Cardiac muscle cell (in vitro differentiated cells and primary cell): ENCODE data around the gene SERPINB10. TPM values are rescaled to one million over a fixed set of nuclear protein-coding genes. Genes with fewer than 3 reads are reported as not detected.
A peak's percentile ranks its signal among the peaks of the same experiment; 100 is the strongest.

Source experiments
- DNase-seq, 2 donors: peaks; one replicate each; pipeline versions ENCODE4 v3.0.0 to v3.0.0-alpha.2; 2010 to 2017; ENCODE audit warnings: low read depth in 1 of 2, low spot score in 1 of 2
- H3K27ac ChIP-seq: fragments of 200-600 bp; sonication (generic); 2 replicates; pipeline ENCODE4 v1.5.1; 2016
- H3K27me3 ChIP-seq: fragments of 200-600 bp; sonication (generic); 2 replicates; pipeline ENCODE4 v1.6.0; 2016; ENCODE audit warnings: control low read depth
- H3K36me3 ChIP-seq: fragments of 200-600 bp; sonication (generic); 2 replicates; pipeline ENCODE4 v1.5.1; 2016; ENCODE audit warnings: control low read depth
- H3K4me1 ChIP-seq: fragments of 200-600 bp; sonication (generic); 2 replicates; pipeline ENCODE4 v1.8.1; 2017; ENCODE audit warnings: low read depth, mild to moderate bottlenecking, mixed run types
- H3K4me3 ChIP-seq: fragments of 200-600 bp; sonication (generic); 2 replicates; pipeline ENCODE4 v1.5.1; 2016; ENCODE audit warnings: mild to moderate bottlenecking
- H3K9me3 ChIP-seq: fragments of 200-600 bp; sonication (generic); 2 replicates; pipeline ENCODE4 v1.5.1; 2017; ENCODE audit warnings: low read depth, mild to moderate bottlenecking, control low read depth
- polyA plus RNA-seq: library from polyadenylated mRNA; unstranded; fragments of >200 nt; fragmentation: Nextera tagmentation; extraction: Ambion mirVana; gene quantifications from 2 replicates; pipeline ENCODE4 v1.2.1, GENCODE V29; 2016
- total RNA-seq: library from RNA; depleted of rRNA; stranded (reverse); fragments of >200 nt; gene quantifications from 2 replicates; pipeline ENCODE4 v1.2.3, GENCODE V29; 2016
- TF ChIP-seq, protein P1 (sequence below): IDR thresholded peaks from 2 replicates; pipeline ENCODE4 v1.5.1; 2012; ENCODE audit warnings: low read depth, mild to moderate bottlenecking, low read length

SERPINB10 gene
- total and polyA plus RNA-seq, 2 experiments from 2014 or later, result not detected

DNA sequence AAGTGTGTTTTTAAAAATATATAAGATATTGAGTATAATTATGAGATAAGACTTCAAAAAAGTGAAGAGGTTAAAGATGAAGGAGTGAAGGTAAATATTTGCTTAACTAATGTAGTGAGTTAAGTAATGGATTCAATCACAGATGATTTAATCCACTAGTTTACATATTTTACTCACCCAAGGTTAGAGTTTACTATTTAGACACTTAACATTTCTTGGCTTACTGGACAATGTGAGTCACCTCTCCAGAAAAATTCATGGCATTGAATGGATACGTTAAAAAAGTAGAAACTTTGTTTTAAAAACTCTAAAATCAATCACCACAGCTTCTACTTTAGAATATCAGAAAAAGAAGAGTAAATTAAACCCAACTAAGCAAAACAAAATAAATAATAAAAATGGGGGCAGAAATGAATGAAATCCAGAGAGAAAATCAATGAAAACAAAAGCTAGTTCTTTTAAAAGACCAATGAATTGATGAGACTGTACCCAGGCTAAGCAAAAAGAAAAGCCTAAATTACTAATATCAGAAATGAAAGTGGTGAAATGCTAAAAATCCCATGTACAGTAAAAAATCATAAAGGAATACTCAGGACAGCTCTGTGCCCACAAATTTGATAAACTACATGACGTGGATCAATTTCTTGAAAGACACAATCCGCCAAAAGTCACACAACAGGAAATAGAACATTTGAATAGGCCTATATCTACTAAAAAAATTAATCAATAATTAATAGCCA is 39.5 kb downstream of the SERPINB10 start:
- no peaks in the 10 kb centered on the region for H3K9me3 ChIP-seq
- DNase-seq, result no peak
- no peak overlapping the region for H3K27ac ChIP-seq
- peaks cover 29% of the 10 kb centered on the region for H3K27me3 ChIP-seq
- no peaks in the 10 kb centered on the region for H3K36me3 ChIP-seq
- TF ChIP-seq, protein P1, sequence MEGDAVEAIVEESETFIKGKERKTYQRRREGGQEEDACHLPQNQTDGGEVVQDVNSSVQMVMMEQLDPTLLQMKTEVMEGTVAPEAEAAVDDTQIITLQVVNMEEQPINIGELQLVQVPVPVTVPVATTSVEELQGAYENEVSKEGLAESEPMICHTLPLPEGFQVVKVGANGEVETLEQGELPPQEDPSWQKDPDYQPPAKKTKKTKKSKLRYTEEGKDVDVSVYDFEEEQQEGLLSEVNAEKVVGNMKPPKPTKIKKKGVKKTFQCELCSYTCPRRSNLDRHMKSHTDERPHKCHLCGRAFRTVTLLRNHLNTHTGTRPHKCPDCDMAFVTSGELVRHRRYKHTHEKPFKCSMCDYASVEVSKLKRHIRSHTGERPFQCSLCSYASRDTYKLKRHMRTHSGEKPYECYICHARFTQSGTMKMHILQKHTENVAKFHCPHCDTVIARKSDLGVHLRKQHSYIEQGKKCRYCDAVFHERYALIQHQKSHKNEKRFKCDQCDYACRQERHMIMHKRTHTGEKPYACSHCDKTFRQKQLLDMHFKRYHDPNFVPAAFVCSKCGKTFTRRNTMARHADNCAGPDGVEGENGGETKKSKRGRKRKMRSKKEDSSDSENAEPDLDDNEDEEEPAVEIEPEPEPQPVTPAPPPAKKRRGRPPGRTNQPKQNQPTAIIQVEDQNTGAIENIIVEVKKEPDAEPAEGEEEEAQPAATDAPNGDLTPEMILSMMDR, result no peak
- H3K4me3 ChIP-seq, result no peak overlapping the region
- H3K4me1 ChIP-seq, result peaks cover 2% of the 10 kb centered on the region

DNA sequence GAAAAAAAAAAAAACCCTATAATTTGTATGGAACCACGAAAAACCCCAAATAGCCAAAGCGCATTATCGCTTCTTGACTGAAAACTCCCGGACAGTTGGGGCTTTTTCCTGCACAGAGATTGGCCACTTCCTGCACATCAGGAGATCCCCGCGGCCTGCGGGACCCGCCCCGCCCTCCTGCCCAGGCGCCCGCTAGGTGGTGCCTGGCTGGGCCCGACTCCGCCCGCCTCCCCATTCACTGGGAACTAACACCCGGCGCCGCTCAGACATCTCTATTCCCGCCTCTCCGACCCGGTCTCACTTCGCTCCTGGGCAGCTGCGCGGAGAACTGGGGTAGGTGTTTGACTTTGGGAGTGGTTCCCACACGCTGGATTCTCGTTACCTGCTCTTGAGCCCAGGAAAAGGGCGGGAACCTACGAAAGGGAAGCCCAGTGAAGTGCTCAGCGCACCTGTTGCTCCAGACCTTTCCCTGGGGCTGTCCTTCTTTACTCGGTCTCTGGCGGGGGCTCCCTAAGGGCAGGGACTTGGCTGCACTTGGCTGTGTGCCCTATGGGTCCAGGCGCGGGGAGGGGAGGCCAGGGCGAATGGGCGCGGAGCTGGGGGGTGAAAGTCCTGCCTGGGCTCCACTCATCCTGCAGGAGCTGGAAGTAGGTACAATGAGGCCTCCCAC is 41.4 kb downstream of the SERPINB10 start, which contains the start of gene HMSD:
Gene HMSD, plus strand, starts transcription at position 234 of the 670 bp plus-strand sequence. CDS start 4,155 bp downstream, outside the sequence.
- TF ChIP-seq, protein P1, result peak; percentile 57
- Histone ChIP-seq H3K27ac (no peak within 1 kb of the TSS), H3K4me3 (peak within 1 kb of the TSS; percentile 15), H3K27me3 (peaks cover 29% of the 10 kb centered on the region), H3K4me1 (peaks cover 2% of the 10 kb centered on the region), H3K36me3 (no peaks in the 10 kb centered on the region), H3K9me3 (no peaks in the 10 kb centered on the region)
- peak; percentile 47 to 62 for DNase-seq

DNA sequence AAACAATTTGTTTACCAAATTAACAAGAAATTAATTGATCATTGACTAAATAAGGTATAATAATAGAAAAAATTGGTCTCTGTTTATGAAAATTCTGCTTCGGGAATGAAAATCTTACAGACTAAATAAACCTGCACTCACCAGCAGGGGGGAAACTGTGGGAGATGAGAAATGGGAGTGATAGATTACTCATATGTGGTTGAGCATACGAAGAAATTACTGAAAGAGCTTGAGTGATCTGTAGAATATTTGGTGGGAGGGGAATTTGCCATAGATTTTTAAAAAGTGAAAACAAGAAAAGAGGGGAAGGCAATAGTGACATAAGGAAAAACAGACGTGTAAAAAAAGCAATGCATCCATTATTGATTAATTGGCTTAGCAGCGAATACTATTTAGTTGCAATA is 43.5 kb downstream of the SERPINB10 start:
- DNase-seq, result no peak
- Histone ChIP-seq H3K36me3 (no peaks in the 10 kb centered on the region), H3K4me3 (no peak overlapping the region), H3K27me3 (peaks cover 29% of the 10 kb centered on the region), H3K4me1 (peaks cover 2% of the 10 kb centered on the region), H3K27ac (no peak overlapping the region), H3K9me3 (no peaks in the 10 kb centered on the region)
- TF ChIP-seq, protein P1, result peak; percentile 23

DNA sequence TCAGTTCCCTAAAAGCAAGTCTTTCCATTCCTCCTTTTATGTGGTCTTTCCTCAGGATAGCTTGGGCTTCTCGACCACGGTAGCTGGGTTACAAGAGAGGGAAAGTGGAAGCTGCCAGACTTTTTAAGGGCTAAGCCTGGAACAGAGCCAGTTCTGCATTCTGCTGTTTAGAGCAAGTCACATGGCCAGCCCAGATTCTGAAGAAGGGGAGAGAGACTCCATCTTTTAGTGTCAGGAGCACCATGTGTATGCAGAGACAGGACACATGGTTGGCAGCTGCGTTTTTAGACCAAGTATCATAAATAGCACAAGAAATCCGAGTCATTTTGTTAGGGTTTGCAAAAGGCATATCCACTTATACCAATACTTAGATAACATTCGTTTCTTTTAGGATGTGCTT is 46.1 kb downstream of the SERPINB10 start:
- TF ChIP-seq, protein P1, result no peak
- H3K4me3 ChIP-seq, result no peak overlapping the region
- H3K27ac ChIP-seq, result no peak overlapping the region
- peaks cover 14% of the 10 kb centered on the region for H3K27me3 ChIP-seq
- H3K9me3 ChIP-seq, result no peaks in the 10 kb centered on the region
- no peaks in the 10 kb centered on the region for H3K36me3 ChIP-seq
- H3K4me1 ChIP-seq, result peaks cover 1% of the 10 kb centered on the region
- peak; percentile 15 to 36 for DNase-seq

DNA sequence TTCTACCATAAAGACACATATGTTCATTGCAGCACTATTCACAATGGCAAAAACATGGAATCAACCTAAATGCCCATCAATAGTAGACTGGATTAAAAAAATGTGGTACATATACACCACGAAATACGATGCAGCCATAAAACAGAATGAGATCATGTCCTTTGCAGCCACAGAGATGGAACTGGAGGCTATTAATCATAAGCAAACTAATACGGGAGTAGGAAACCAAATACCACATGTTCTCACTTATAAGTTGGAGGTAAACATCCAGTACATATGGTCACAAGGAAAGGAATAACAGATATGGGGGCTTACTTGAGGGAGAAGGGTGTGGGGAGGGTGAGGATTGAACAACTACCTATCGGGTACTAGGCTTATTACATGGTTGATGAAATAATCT is 49.0 kb downstream of the SERPINB10 start:
- TF ChIP-seq, protein P1, result no peak
- Histone ChIP-seq H3K36me3 (no peaks in the 10 kb centered on the region), H3K27ac (no peak overlapping the region), H3K27me3 (peaks cover 7% of the 10 kb centered on the region), H3K9me3 (no peaks in the 10 kb centered on the region), H3K4me3 (no peak overlapping the region), H3K4me1 (no peaks in the 10 kb centered on the region)
- no peak for DNase-seq
